ENCODE measurements around the gene ECM2.
A peak's percentile ranks its signal among the peaks of the same experiment; 100 is the strongest.

Gene ECM2

GRCh38 chr9:92455217-92455616 lies 80.6 kb downstream of the ECM2 start:
- Histone ChIP-seq H3K27ac (ENCODE audit: low read depth, low read length, poor library complexity, severe bottlenecking) (no peak overlapping the region), H3K79me2 (ENCODE audit: insufficient read depth, low read length) (no peaks in the 10 kb centered on the region), H3K4me1 (ENCODE audit: insufficient read depth, low read length, severe bottlenecking) (no peaks in the 10 kb centered on the region), H3K4me2 (ENCODE audit: low read length) (no peak overlapping the region), H2AFZ (ENCODE audit: low read length) (no peak overlapping the region), H3K27me3 (ENCODE audit: insufficient read depth, low read length) (no peaks in the 10 kb centered on the region), H3K4me3 (ENCODE audit: low read depth, low read length, poor library complexity, severe bottlenecking) (no peak overlapping the region), H3K9me3 (ENCODE audit: low read length) (no peaks in the 10 kb centered on the region), H3K9ac (ENCODE audit: low read length) (no peak overlapping the region), H3K36me3 (ENCODE audit: insufficient read depth, low read length) (no peaks in the 10 kb centered on the region), H4K20me1 (ENCODE audit: insufficient read depth, low read length) (no peaks in the 10 kb centered on the region), H3K9me2 (ENCODE audit: low read depth, low read length) (no peaks in the 10 kb centered on the region), H3F3A (ENCODE audit: insufficient read depth, low read length) (no peaks in the 10 kb centered on the region)
- TF ChIP-seq CTCF (IDR thresholded peaks at IDR 0.05; ENCODE audit: low read length) (peak; percentile 61), EZH2 (IDR thresholded peaks at IDR 0.05; ENCODE audit: borderline replicate concordance, low read length) (no peak)

GRCh38 chr9:92446536-92446935 lies 89.3 kb downstream of the ECM2 start:
- H3K9ac ChIP-seq (ENCODE audit: low read length): no peak overlapping the region
- TF ChIP-seq EZH2 (IDR thresholded peaks at IDR 0.05; ENCODE audit: borderline replicate concordance, low read length) (no peak), CTCF (IDR thresholded peaks at IDR 0.05; ENCODE audit: low read length) (no peak)
- H3F3A ChIP-seq (ENCODE audit: insufficient read depth, low read length): no peaks in the 10 kb centered on the region
- no peaks in the 10 kb centered on the region for H3K9me3 ChIP-seq (ENCODE audit: low read length)
- no peak overlapping the region for H3K4me2 ChIP-seq (ENCODE audit: low read length)
- no peak overlapping the region for H2AFZ ChIP-seq (ENCODE audit: low read length)
- no peak overlapping the region for H3K4me3 ChIP-seq (ENCODE audit: low read depth, low read length, poor library complexity, severe bottlenecking)
- H4K20me1 ChIP-seq (ENCODE audit: insufficient read depth, low read length): no peaks in the 10 kb centered on the region
- no peaks in the 10 kb centered on the region for H3K36me3 ChIP-seq (ENCODE audit: insufficient read depth, low read length)
- H3K4me1 ChIP-seq (ENCODE audit: insufficient read depth, low read length, severe bottlenecking): no peaks in the 10 kb centered on the region
- no peaks in the 10 kb centered on the region for H3K9me2 ChIP-seq (ENCODE audit: low read depth, low read length)
- no peak overlapping the region for H3K27ac ChIP-seq (ENCODE audit: low read depth, low read length, poor library complexity, severe bottlenecking)
- no peaks in the 10 kb centered on the region for H3K79me2 ChIP-seq (ENCODE audit: insufficient read depth, low read length)
- H3K27me3 ChIP-seq (ENCODE audit: insufficient read depth, low read length): no peaks in the 10 kb centered on the region
